H9 (cell line): ENCODE data around the gene SRGAP1. TPM values are rescaled to one million over a fixed set of nuclear protein-coding genes. Genes with fewer than 3 reads are reported as not detected.
A peak's percentile ranks its signal among the peaks of the same experiment; 100 is the strongest.

ENCODE experiments used
- DNase-seq: peaks from one replicate; pipeline ENCODE4 v3.0.0-alpha.2; 2017
- H2AFZ ChIP-seq: one replicate; pipeline ENCODE4 v1.6.1; 2013; ENCODE audit warnings: mild to moderate bottlenecking, low read length, control low read depth, moderate library complexity
- H2AK5ac ChIP-seq: 2 replicates; pipeline ENCODE4 v1.6.1; 2013; ENCODE audit warnings: low read length, control low read depth, mixed read lengths; ENCODE audit not compliant: insufficient read length
- H2BK120ac ChIP-seq: one replicate; pipeline ENCODE4 v1.6.1; 2013; ENCODE audit warnings: low read depth, mild to moderate bottlenecking, low read length, control low read depth, inconsistent platforms; ENCODE audit not compliant: poor library complexity, severe bottlenecking
- H2BK12ac ChIP-seq: 2 replicates; pipeline ENCODE4 v1.6.1; 2013; ENCODE audit warnings: low read length, control low read depth, mixed read lengths, low read depth; ENCODE audit not compliant: insufficient read length
- H2BK15ac ChIP-seq: 2 replicates; pipeline ENCODE4 v1.6.1; 2013; ENCODE audit warnings: low read depth, low read length, control low read depth
- H2BK20ac ChIP-seq: one replicate; pipeline ENCODE4 v1.6.1; 2013; ENCODE audit warnings: low read depth, mild to moderate bottlenecking, low read length, control low read depth, inconsistent platforms; ENCODE audit not compliant: poor library complexity, severe bottlenecking
- H2BK5ac ChIP-seq: 2 replicates; pipeline ENCODE4 v1.6.1; 2013; ENCODE audit warnings: low read length, control low read depth, mixed read lengths; ENCODE audit not compliant: insufficient read length
- H3K14ac ChIP-seq: 2 replicates; pipeline ENCODE4 v1.6.1; 2013; ENCODE audit warnings: low read length, control low read depth; ENCODE audit not compliant: insufficient read depth
- H3K18ac ChIP-seq: 2 replicates; pipeline ENCODE4 v1.6.1; 2013; ENCODE audit warnings: low read depth, mild to moderate bottlenecking, mixed read lengths, low read length, control low read depth; ENCODE audit not compliant: insufficient read length
- H3K23ac ChIP-seq: 2 replicates; pipeline ENCODE4 v1.6.1; 2013; ENCODE audit warnings: low read length, control low read depth, mixed read lengths, low read depth; ENCODE audit not compliant: insufficient read length
- H3K23me2 ChIP-seq: 2 replicates; pipeline ENCODE4 v1.6.1; 2013; ENCODE audit warnings: low read depth, mild to moderate bottlenecking, mixed read lengths, low read length, control low read depth; ENCODE audit not compliant: insufficient read length, poor library complexity, severe bottlenecking
- H3K27ac ChIP-seq: 2 replicates; pipeline ENCODE4 v1.5.1; 2013; ENCODE audit warnings: low read length, control low read depth, mixed read lengths, low read depth; ENCODE audit not compliant: insufficient read length
- H3K27me3 ChIP-seq: 2 replicates; pipeline ENCODE4 v1.6.1; 2013; ENCODE audit warnings: low read length, control low read depth, inconsistent platforms; ENCODE audit not compliant: insufficient read depth
- H3K4ac ChIP-seq: 2 replicates; pipeline ENCODE4 v1.6.1; 2013; ENCODE audit warnings: low read depth, mild to moderate bottlenecking, control low read depth, inconsistent platforms, low read length, moderate library complexity
- H3K4me1 ChIP-seq: 2 replicates; pipeline ENCODE4 v1.6.1; 2013; ENCODE audit warnings: low read length, control low read depth, inconsistent platforms; ENCODE audit not compliant: insufficient read depth
- H3K4me2 ChIP-seq: 2 replicates; pipeline ENCODE4 v1.6.1; 2013; ENCODE audit warnings: low read length, control low read depth, mixed read lengths; ENCODE audit not compliant: insufficient read length, insufficient read depth
- H3K56ac ChIP-seq: 2 replicates; pipeline ENCODE4 v1.6.1; 2013; ENCODE audit warnings: low read depth, mild to moderate bottlenecking, mixed read lengths, low read length, control low read depth; ENCODE audit not compliant: insufficient read length
- H3K79me1 ChIP-seq: 2 replicates; pipeline ENCODE4 v1.6.1; 2013; ENCODE audit warnings: low read depth, mild to moderate bottlenecking, moderate library complexity, low read length, control low read depth, inconsistent platforms; ENCODE audit not compliant: insufficient read depth, poor library complexity, severe bottlenecking
- H3K79me2 ChIP-seq: 2 replicates; pipeline ENCODE4 v1.6.1; 2013; ENCODE audit warnings: low read length, control low read depth, inconsistent platforms; ENCODE audit not compliant: insufficient read depth
- H3K9ac ChIP-seq: 2 replicates; pipeline ENCODE4 v1.6.1; 2013; ENCODE audit warnings: low read length, control low read depth, mixed read lengths; ENCODE audit not compliant: insufficient read length; ENCODE audit errors: extremely low read depth
- H3K9me3 ChIP-seq: one replicate; pipeline ENCODE4 v1.6.1; 2013; ENCODE audit warnings: low read depth, low read length, inconsistent platforms; ENCODE audit not compliant: control insufficient read depth
- H3T11ph ChIP-seq: one replicate; pipeline ENCODE4 v1.6.1; 2013; ENCODE audit warnings: mild to moderate bottlenecking, low read length, control low read depth, inconsistent platforms
- H4K20me1 ChIP-seq: one replicate; pipeline ENCODE4 v1.6.1; 2013; ENCODE audit not compliant: control insufficient read depth, insufficient read length, insufficient read depth
- H4K5ac ChIP-seq: 2 replicates; pipeline ENCODE4 v1.6.1; 2013; ENCODE audit warnings: low read depth, mild to moderate bottlenecking, mixed read lengths, low read length, control low read depth; ENCODE audit not compliant: insufficient read length
- H4K8ac ChIP-seq: replicated peaks from 2 replicates; pipeline ENCODE4 v1.6.1; 2013; ENCODE audit warnings: low read length, control low read depth, mixed read lengths, low read depth; ENCODE audit not compliant: insufficient read length
- H4K91ac ChIP-seq: 2 replicates; pipeline ENCODE4 v1.6.1; 2013; ENCODE audit warnings: low read depth, mild to moderate bottlenecking, moderate library complexity, mixed read lengths, low read length, control low read depth; ENCODE audit not compliant: insufficient read length
- H3K27ac Mint-ChIP-seq, 3 experiments: 2 replicates in 2 of 3; 3 replicates in 1 of 3; pipeline ENCODE4 v1.8.0; 2020 to 2021; ENCODE audit warnings: mixed read lengths in 3 of 3, mild to moderate bottlenecking in 1 of 3, moderate library complexity in 1 of 3
- H3K27me3 Mint-ChIP-seq: 2 replicates; pipeline ENCODE4 v1.8.0; 2021; ENCODE audit warnings: low read depth, mild to moderate bottlenecking, moderate library complexity, mixed read lengths
- H3K36me3 Mint-ChIP-seq, 3 experiments: 2 replicates in 2 of 3; 3 replicates in 1 of 3; pipeline ENCODE4 v1.8.0; 2020 to 2021; ENCODE audit warnings: low read depth in 3 of 3, mixed read lengths in 3 of 3; ENCODE audit not compliant: insufficient read depth in 1 of 3
- H3K4me1 Mint-ChIP-seq, 2 experiments: 2 replicates each; pipeline ENCODE4 v1.8.0; 2020; ENCODE audit warnings: mixed read lengths in 2 of 2
- H3K4me3 Mint-ChIP-seq, 2 experiments: 2 replicates in 1 of 2; 3 replicates in 1 of 2; pipeline ENCODE4 v1.8.0; 2020 to 2021; ENCODE audit warnings: mild to moderate bottlenecking in 2 of 2, mixed read lengths in 2 of 2, moderate library complexity in 1 of 2
- H3K9me3 Mint-ChIP-seq, 2 experiments: 2 replicates in 1 of 2; 3 replicates in 1 of 2; pipeline ENCODE4 v1.8.0; 2020; ENCODE audit warnings: mild to moderate bottlenecking in 2 of 2, mixed read lengths in 2 of 2, moderate library complexity in 1 of 2
- CTCF ChIP-seq: fragments of 200-600 bp; sonication (generic); conservative IDR thresholded peaks from 3 replicates; pipeline ENCODE4 v1.8.0; 2021; ENCODE audit warnings: antibody characterized with exemption, mild to moderate bottlenecking
- WGBS: extraction: QIAGEN DNeasy Blood & Tissue Kit; methylation state at CpG from one replicate; pipeline ENCODE4 v1.1.7; 2013; ENCODE audit warnings: missing lambda C conversion rate, low lambda C conversion rate, mixed read lengths; ENCODE audit not compliant: insufficient read length; ENCODE audit errors: extremely low coverage; 5-methylcytosine and 5-hydroxymethylcytosine counted together
- total RNA-seq: library from RNA; stranded (reverse); gene quantifications from 2 replicates; pipeline ENCODE4 v1.2.1, GENCODE V29; 2021

The SRGAP1 gene
- total RNA-seq, 1 experiment from 2014 or later: 4.8 TPM

- Histone ChIP-seq H4K8ac (no peak overlapping the region), H3K18ac (no peak overlapping the region), H3K79me2 (peaks cover 5% of the 10 kb centered on the region; the same call in 1 of the 2 replicates), H3K4ac (no peak overlapping the region), H3K23me2 (peaks cover 13% of the 10 kb centered on the region), H3K14ac (no peak overlapping the region; the same call in 1 of the 2 replicates), H2BK12ac (no peak overlapping the region), H4K20me1 (no peaks in the 10 kb centered on the region), H4K5ac (no peak overlapping the region), H3T11ph (no peak overlapping the region), H3K4me1 (peaks cover 3% of the 10 kb centered on the region; the same call in 1 of the 2 replicates), H2BK120ac (no peak overlapping the region), H3K27me3 (no peaks in the 10 kb centered on the region), H2BK15ac (no peak overlapping the region), H4K91ac (no peak overlapping the region), H2AFZ (peak overlapping the region; percentile 53), H3K27ac (no peak overlapping the region), H3K4me2 (peak overlapping the region; percentile 99), H3K79me1 (no peaks in the 10 kb centered on the region), H3K9me3 (no peaks in the 10 kb centered on the region), H2AK5ac (no peak overlapping the region), H2BK20ac (no peak overlapping the region), H3K56ac (no peak overlapping the region), H3K23ac (no peak overlapping the region), H2BK5ac (no peak overlapping the region), H3K9ac (peak overlapping the region; percentile 49)
- no CpG with 5 or more reads among the region's 28 CpGs for WGBS
- H3K4me1 Mint-ChIP-seq: peaks cover 21 to 23% of the 10 kb centered on the region in 2 experiments
- H3K27me3 Mint-ChIP-seq: peaks cover 10% of the 10 kb centered on the region
- H3K9me3 Mint-ChIP-seq: no peaks in the 10 kb centered on the region
- peaks cover 0 to 2% (median 0%) of the 10 kb centered on the region in 3 experiments; a peak in 1 of 7 replicates for H3K36me3 Mint-ChIP-seq
- DNase-seq: no peak
- no peak for TF ChIP-seq CTCF
- peak overlapping the region; percentile 66 to 78 for H3K4me3 Mint-ChIP-seq
- no peak overlapping the region for H3K27ac Mint-ChIP-seq
Measured at GRCh38 chr12:63843254-63843720, 1.2 kb upstream of the SRGAP1 start.
